ENCODE results near the gene LMTK3. TPM values are rescaled to one million over a fixed set of nuclear protein-coding genes. Genes with fewer than 3 reads are reported as not detected.

Gene LMTK3
- total RNA-seq, 1 experiment from 2014 or later, result 10.6 TPM

- Histone ChIP-seq H3K4me3 (ENCODE audit: low read depth in 2 of 2, low read length in 2 of 2) (no peak overlapping the region), H3K9me3 (ENCODE audit: control insufficient read depth, insufficient read depth, low read depth, low read length) (no peaks in the 10 kb centered on the region), H3K36me3 (ENCODE audit: control insufficient read depth, insufficient read depth, low read length) (peaks cover 2% of the 10 kb centered on the region), H3K27me3 (ENCODE audit: control insufficient read depth, insufficient read depth, low read length) (no peaks in the 10 kb centered on the region), H3K4me1 (ENCODE audit: control insufficient read depth, insufficient read depth, low read length) (no peaks in the 10 kb centered on the region; the same call in 1 of the 2 replicates), H3K27ac (ENCODE audit: low read length) (no peak overlapping the region)
- in situ Hi-C loops (cut with HindIII; ENCODE audit: low pct_unique_long_range_greater_than_20kb, low sequenced_read_pairs) (no loop called here), intact Hi-C loops (cut with micrococcal nuclease; ENCODE audit: unreplicated experiment) (no loop called here)
- ATAC-seq, result no peak
- ChIA-PET POLR2A (no interaction called here), CTCF (no interaction called here)
- no peak for DNase-seq (ENCODE audit: low read depth, low spot score)
- no TSS peak for BruUV-seq (replicated peaks)
- TF ChIP-seq, protein P1, sequence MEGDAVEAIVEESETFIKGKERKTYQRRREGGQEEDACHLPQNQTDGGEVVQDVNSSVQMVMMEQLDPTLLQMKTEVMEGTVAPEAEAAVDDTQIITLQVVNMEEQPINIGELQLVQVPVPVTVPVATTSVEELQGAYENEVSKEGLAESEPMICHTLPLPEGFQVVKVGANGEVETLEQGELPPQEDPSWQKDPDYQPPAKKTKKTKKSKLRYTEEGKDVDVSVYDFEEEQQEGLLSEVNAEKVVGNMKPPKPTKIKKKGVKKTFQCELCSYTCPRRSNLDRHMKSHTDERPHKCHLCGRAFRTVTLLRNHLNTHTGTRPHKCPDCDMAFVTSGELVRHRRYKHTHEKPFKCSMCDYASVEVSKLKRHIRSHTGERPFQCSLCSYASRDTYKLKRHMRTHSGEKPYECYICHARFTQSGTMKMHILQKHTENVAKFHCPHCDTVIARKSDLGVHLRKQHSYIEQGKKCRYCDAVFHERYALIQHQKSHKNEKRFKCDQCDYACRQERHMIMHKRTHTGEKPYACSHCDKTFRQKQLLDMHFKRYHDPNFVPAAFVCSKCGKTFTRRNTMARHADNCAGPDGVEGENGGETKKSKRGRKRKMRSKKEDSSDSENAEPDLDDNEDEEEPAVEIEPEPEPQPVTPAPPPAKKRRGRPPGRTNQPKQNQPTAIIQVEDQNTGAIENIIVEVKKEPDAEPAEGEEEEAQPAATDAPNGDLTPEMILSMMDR (IDR thresholded peaks at IDR 0.05), result no peak
- TF ChIP-seq, protein P2, sequence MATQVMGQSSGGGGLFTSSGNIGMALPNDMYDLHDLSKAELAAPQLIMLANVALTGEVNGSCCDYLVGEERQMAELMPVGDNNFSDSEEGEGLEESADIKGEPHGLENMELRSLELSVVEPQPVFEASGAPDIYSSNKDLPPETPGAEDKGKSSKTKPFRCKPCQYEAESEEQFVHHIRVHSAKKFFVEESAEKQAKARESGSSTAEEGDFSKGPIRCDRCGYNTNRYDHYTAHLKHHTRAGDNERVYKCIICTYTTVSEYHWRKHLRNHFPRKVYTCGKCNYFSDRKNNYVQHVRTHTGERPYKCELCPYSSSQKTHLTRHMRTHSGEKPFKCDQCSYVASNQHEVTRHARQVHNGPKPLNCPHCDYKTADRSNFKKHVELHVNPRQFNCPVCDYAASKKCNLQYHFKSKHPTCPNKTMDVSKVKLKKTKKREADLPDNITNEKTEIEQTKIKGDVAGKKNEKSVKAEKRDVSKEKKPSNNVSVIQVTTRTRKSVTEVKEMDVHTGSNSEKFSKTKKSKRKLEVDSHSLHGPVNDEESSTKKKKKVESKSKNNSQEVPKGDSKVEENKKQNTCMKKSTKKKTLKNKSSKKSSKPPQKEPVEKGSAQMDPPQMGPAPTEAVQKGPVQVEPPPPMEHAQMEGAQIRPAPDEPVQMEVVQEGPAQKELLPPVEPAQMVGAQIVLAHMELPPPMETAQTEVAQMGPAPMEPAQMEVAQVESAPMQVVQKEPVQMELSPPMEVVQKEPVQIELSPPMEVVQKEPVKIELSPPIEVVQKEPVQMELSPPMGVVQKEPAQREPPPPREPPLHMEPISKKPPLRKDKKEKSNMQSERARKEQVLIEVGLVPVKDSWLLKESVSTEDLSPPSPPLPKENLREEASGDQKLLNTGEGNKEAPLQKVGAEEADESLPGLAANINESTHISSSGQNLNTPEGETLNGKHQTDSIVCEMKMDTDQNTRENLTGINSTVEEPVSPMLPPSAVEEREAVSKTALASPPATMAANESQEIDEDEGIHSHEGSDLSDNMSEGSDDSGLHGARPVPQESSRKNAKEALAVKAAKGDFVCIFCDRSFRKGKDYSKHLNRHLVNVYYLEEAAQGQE (IDR thresholded peaks at IDR 0.05; ENCODE audit: insufficient read depth in 1 of 2, low read depth in 2 of 2, low read length in 1 of 2), result no peak
- no peak for TF ChIP-seq SIN3A (IDR thresholded peaks at IDR 0.05; ENCODE audit: borderline replicate concordance, insufficient read depth, low read depth, low read length)
- TF ChIP-seq POLR2AphosphoS5 (IDR thresholded peaks at IDR 0.05; ENCODE audit: low read depth, low read length), result no peak
- TF ChIP-seq TCF7L2 (IDR thresholded peaks at IDR 0.05; ENCODE audit: low read depth, low read length), result no peak
Observed at GRCh38 chr19:48474084-48474592, 37.5 kb downstream of the LMTK3 start.

DNA sequence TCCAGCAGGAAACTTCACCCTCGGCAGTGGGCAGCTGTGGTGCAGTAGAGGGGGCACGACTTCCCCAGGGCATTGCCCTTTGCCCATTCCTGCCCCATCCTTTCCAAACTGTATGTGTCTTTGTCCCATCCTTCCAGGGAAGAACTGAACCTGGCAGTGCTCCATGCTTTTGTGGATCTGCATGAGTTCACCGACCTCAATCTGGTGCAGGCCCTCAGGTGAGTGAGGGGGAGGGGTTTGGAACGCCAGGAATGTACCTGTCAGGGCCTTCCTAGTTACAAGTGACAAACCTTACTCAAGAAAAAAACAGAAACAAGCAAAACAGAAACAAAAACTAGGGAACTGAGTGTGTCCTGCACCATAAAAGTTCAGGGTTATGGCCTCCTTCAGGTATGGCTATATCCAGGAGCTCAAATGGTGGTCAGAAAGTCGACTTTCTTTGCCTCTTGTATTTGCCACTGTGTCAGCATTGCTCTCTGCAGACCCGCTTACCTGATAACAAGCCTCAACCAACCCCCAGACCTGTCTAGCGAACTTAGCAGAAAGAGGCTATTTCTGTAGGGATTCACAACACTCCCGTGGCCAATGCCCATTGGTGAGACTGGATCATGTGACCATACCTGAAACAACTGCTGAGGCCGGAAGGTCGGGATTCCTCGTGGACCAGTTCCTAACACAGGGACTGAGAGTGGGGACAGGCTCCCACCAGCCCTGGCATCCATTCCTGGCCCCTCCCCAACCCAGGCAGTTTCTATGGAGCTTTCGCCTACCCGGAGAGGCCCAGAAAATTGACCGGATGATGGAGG, 38.3 kb downstream of the LMTK3 start:
- no peak overlapping the region for H3K4me3 ChIP-seq (ENCODE audit: low read depth in 2 of 2, low read length in 2 of 2)
- intact Hi-C loops (cut with micrococcal nuclease; ENCODE audit: unreplicated experiment), result no loop called here
- H3K4me1 ChIP-seq (ENCODE audit: control insufficient read depth, insufficient read depth, low read length), result peaks cover 1% of the 10 kb centered on the region
- H3K27ac ChIP-seq (ENCODE audit: low read length), result no peak overlapping the region
- H3K36me3 ChIP-seq (ENCODE audit: control insufficient read depth, insufficient read depth, low read length), result peaks cover 2% of the 10 kb centered on the region
- ChIA-PET CTCF (no interaction called here), POLR2A (interaction anchor here (0.6 to 1.3 kb wide), 2 partner anchors 20 to 201 kb away, joined by 5 to 7 read pairs; no protein-coding TSS in a partner anchor)
- H3K27me3 ChIP-seq (ENCODE audit: control insufficient read depth, insufficient read depth, low read length), result no peaks in the 10 kb centered on the region
- DNase-seq (ENCODE audit: low read depth, low spot score) (no peak), ATAC-seq (no peak)
- no peaks in the 10 kb centered on the region for H3K9me3 ChIP-seq (ENCODE audit: control insufficient read depth, insufficient read depth, low read depth, low read length)
- in situ Hi-C loops (cut with HindIII; ENCODE audit: low pct_unique_long_range_greater_than_20kb, low sequenced_read_pairs), result no loop called here
- no TSS peak for BruUV-seq (replicated peaks)
- TF ChIP-seq POLR2AphosphoS5 (IDR thresholded peaks at IDR 0.05; ENCODE audit: low read depth, low read length), result no peak
- TF ChIP-seq TCF7L2 (IDR thresholded peaks at IDR 0.05; ENCODE audit: low read depth, low read length), result no peak
- TF ChIP-seq SIN3A (IDR thresholded peaks at IDR 0.05; ENCODE audit: borderline replicate concordance, insufficient read depth, low read depth, low read length), result no peak
- TF ChIP-seq, protein P1 (IDR thresholded peaks at IDR 0.05), result no peak
- TF ChIP-seq, protein P2 (IDR thresholded peaks at IDR 0.05; ENCODE audit: insufficient read depth in 1 of 2, low read depth in 2 of 2, low read length in 1 of 2), result no peak
